NAMALWA (cell line): ENCODE results near the gene TNFAIP8L3.

ENCODE experiments used
- DNase-seq: peaks from one replicate; pipeline ENCODE4 v3.0.0-alpha.2; 2015; ENCODE audit warnings: low spot score

Gene TNFAIP8L3

DNA sequence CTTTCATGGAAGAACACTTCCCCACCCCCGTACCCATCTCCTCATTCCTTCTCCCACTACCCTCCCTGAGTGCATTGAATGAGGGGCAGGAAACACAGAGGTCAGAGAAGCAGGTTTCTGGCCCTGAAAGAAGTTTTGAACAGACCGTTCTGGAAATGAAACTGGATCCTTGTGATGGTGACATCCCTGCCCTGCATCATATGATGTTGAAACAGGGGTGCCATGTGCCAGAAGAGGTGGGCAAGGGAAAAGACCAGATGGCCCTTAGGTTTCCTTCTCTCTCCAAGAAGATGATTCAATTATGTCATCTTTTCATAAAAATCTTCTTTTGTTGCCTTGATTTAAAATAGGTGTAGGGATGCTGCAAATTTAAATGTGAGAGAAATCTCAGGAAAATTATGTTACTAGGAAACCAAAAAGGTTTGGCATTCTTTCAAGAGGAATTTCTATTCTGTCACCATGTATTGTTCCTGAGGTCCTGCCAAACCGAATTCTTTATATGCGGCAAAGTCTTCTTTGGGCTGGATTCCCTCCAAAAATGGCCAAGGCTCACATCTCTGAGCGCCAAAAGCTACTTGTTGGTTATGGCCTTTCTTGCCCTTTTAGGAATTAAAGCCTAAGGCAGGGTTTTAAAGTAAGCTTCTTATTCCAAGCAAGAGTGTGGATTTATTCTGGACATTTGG, 19.9 kb upstream of the TNFAIP8L3 start:
- no peak for DNase-seq

DNA sequence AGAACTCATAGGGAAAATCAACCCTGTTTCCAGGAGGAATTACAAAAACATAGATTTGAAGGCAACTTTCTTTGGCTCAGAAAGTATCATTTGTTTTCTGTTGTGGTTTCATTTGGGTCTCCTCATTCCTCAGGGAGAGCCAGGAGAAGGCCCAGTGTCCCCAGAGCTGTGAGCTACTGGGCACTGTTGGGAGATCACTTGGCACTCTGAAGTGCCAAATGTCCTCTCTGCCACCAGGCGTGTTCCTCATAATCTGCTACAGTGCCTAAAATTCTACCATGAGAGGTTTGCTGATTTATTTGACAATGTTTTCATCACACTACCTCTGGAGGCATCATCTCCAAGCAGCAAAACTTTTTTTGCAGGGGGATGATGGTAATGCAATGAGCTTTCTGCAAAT, 17.4 kb upstream of the TNFAIP8L3 start:
- no peak for DNase-seq

DNA sequence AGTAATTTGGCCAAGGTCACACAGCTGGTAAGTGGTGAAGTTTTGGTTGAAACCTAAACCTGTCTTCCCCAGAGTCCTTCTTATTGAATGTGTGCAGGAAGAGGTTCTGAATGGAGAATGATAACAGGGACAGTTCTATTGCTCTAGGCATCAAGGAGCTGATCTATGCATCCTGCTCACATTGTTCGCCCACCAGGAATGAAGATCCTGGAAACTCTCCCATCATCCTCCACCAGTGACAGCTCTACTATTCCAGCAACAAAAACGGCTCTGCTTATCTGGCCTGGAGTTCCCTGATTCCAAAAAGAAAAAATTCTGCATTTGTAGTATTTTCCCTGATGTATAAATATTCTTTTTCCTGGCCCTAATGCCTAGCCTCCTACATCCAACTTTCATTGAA, 16.4 kb upstream of the TNFAIP8L3 start:
- DNase-seq = no peak

DNA sequence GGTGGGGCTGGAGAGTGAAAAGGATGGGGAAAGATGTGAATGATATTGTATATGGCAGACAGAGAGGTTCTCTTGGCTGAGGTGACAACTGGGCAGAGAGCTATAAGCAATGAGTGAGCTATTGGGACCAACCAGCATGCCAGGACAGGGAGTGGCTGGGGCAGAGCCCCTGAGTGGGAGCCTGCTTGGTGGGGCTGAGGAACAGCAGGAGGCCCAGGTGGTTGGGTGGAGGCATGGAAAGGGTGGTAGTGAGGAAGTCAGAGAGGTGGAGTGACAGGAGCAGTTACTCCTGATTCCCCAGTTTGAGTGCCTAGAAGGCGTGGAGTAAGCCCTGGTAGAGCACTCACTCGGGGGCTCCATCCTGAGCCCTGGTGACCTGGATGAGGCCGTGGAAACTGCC, 15.5 kb upstream of the TNFAIP8L3 start:
- DNase-seq = no peak

DNA sequence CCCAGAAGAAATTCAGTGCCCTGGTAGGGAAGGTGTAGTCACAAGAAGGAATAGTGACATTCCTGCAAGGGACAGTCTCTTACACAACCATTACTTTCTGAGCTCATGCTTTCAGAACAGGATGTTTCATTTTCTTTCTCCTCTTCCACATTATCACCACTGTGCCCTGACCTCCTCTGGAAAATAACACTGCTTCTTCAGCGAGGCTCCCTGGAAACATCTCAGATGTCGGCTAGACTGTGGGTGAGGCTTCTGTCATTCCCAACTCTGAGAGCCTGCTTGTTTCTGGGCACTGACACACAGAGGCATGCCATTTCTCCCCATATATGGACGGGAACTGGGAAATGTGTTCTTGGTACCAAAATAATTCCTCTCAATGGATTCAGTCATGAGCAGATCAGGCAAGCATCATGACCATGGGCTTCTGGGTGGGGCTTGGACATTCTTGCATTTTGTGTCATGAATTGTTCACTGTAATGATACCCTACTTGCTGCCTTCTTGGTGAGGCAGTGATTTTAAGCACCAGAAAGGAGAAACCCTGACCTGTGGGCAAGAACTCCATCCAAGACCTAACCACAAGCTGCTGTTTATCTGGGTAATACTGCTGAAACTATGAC, 14.3 kb upstream of the TNFAIP8L3 start:
- no peak for DNase-seq

DNA sequence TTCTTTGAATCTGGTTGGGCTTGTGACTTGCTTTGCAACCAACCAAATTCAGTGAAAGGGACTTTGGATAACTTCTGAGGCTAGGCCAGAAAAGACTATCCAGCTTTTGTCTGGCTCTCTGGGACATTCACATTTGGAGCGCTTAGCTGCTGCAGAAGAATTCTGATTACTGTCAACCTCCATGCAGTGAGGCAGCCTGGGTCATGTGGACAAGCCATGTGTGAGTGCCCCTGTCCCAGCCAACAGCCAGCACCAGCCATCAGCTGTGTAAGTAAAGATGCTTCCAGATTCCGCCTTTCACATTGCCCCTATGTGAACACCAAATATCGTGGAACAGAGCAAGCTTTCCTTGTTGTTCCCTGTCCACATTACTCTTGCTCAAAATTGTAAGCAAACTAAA, 12.9 kb upstream of the TNFAIP8L3 start:
- DNase-seq = no peak

DNA sequence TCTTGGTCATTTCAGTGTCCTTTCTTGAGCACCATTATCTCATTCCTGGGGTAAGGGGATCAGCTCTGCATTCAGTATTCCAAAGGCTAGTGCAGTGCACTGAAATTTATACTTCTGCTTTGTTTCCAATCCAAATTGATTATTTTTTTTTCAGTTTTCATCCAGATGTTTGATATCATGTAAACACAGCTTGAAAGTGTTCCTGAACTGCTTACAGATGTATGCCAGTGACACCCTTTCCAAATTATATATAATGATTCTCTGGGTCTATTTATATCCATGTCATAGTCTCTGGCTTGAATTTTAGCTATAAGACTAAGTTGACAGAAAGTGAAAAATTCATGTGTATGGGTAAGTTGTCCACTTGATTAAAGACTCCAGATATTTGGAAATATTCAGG, 11.8 kb upstream of the TNFAIP8L3 start:
- DNase-seq = no peak

DNA sequence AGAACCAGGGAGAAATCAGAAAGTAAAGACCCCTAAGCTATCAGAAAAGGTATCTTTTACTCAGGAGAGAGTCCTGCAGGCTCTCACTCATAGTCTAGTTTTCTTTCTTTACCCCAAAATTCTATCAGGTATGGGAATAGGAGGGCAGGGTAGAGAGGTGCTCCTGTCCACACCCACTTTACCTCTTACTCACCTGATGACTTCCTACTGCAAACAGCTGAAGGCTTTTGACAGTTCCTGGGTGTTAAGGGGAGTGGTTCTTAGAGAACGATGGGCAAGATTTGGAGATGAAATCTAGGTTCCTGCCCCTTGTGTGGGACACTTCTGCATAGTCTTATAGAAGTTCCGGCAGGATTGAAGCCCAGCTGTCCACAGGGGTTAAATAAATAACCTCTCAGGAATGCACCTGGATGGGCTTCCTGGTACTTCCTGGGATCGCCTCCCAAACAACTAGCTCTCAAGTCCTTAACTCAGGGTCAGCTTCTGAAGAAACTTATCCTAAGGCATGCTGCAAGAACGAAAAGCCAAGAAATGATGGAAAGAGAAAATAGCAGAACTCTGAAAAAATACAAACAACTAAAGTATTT, 10.8 kb upstream of the TNFAIP8L3 start:
- DNase-seq = no peak

DNA sequence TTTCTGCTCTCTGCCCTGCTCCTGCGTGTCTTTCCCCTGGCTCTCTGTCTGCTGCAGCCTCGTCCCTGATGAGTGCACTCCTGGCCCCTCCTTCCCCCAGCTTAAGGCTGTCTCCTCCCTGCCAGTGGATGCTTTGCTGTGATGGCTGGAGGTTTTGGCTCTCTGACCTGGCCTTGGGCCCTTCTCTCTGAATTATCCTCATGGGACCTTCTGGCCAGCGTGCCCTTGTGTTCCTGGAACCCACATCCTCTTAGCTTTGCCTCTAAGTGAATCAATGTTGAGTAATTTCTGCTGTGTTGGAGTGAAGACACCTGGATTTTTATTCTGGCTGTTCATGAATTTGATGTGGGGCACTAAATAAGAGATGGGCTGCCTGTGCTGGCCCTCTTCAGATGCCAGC, 9.8 kb upstream of the TNFAIP8L3 start:
- DNase-seq = no peak

DNA sequence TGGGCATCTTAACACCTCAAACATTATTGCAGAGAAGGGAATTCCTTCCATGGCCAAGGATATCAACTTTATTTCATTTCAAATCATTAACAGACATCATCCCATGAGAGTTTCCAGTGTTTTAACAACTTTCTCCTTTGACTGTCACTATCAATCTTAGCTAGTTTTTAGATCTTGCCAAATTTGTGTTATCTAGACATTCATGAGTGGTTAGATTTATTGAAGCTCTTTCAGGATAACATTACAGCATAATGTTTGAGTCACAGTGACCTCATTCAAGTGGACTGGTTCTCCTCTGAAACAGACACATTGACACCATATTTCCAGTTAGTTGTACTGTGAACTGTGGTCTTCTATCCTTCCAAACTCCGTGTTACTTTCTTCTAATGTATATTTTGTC, 8.6 kb upstream of the TNFAIP8L3 start:
- DNase-seq = no peak

DNA sequence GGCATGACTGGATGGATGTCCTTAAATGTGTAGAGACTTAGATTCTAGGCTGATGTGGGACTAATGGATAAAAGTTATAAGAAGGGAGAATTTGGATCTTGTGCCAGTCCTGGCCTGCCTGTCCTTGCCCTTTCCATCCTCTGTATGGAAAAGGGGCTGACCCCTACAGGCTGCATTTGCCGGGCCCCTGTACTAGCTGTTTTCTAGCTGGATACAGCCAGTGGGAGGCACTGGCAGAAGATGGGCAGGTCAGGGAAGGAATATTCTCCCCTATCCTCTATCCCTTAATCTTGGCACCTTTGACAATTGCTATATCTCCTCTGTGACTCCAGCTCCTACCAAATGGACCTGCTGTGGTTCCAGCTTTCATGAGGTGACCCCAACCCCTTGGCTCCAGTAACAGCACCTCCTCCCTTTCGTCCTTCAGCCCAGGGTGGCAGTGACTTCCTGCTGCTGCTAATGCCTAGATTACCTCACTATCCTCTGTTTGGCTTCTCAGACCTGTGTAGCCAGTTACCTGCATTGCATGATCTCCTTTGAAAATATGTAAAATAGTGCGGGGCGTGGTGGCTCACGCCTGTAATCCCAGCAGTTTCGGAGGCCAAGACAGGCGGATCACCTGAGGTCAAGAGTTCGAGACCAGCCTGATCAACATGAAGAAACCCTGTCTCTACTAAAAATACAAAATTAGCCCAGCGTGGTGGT, 6.2 kb upstream of the TNFAIP8L3 start:
- no peak for DNase-seq

DNA sequence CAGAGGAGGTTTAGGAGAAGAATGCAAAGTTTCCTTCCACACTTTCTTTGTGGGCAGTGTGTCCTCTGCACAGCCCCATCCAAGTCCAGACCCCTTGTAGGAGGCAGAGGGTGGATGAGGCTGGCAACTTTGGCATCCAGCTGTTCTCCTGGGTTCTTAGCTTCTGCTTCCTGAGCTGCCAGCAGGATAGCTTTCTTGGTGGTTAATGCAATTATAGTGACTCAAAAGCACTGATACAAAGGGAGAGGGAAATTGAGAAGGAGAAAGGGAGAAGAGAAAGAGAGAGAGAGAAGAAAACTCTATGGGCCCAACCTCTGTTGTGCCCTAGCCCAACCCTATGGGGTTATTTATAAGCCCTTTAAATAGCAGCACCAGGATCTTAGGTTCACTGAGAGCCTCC, 4.5 kb upstream of the TNFAIP8L3 start:
- DNase-seq = no peak

DNA sequence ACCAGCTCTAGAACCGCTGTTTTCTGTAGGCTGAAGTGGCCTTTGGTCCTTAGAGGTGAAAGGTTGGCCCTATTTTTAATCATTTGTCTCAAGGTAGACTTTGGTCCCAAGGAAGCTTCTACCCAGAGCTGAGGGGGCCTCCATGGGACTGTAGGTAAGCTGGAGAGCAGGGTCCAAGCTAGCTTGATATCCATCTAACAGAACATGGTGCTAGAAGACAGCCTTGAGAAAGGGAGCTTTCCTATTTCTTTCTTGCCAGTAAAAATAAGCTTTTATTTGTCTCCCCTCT, 3.6 kb upstream of the TNFAIP8L3 start:
- DNase-seq = no peak

DNA sequence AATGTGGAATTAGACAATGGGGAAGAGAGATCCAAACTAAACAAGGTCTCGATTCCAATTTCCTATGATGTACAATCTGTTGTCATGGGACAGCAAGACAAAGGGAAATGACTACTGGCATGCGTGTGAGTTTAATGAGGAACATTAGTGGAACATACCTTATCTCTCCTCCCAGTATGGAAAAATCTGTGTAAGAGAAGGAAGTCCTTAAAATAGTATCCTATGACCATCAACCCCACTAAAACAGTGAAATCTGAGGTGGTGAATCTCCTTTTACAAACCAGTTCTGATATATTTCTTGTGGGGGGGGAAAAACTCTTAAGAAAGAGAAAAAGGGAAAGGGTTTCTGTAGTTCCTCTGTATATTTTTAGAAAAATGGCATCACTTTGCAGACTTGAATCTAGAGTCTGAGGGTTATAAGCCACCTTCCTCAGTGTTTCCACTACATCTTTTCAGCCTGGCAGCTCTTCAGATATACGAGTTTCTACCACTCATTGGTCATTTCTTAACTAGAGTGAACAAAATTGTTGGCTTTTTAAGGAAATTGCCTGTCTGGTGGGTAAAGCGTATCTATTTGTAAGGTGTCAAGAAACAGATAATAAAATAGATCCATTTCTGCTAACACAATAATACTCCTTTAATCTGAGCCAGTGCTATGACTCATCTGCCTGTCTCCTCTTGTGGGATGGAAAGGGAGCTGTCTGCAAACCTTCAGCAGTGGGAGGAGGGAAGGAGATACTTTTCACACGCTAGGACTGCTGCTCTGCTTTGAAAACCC, 3.0 kb upstream of the TNFAIP8L3 start:
- DNase-seq = no peak

DNA sequence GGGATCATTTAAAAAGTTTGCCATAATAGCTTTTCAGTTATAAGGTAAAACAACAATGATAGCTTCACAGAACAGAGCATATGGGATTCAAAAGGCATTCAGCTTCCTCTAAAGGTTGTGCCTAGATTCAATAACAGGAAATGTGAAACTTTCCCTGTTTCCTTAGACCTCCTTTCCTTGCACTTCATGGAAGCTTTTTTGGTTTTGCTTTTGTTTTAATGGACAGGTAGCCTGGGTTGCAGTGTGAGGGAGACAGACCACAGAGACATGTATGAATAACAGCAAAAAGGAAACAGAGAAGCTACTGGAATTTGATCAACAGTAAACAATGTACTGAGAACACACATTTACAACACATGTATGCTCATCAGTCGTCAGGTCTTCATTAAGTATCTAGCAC, 2.3 kb upstream of the TNFAIP8L3 start:
- no peak for DNase-seq

DNA sequence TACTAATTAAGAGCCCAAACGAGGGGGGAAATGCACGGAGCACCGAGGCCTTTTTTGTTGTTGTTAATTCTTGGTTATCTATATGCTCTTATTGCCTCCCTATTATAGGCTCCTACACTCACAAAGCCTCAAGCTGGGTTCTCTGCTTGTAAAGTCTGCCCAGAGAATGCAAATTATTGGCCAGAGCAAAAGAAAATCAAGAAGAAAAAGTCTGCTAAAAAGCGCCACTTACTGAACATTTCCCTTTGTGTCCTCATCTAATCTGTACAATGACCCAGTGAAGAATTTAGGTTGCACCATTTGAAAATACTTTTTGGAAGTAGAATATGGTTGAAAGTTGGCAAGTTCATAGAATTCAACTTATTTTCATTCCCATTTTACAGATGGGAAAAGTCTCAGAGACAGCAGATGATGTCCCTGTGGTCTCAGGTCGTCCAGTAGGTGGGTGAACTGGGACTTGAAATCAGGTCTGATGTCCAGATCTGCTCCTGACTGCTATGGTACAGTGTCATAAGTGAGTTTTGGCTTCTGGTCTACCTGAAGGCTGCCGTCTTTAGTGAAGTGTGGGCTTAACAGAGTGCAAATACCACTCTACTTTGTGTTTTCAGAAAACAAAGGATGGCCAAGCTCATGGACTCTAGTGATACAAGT, 1.1 kb upstream of the TNFAIP8L3 start:
- DNase-seq = no peak

DNA sequence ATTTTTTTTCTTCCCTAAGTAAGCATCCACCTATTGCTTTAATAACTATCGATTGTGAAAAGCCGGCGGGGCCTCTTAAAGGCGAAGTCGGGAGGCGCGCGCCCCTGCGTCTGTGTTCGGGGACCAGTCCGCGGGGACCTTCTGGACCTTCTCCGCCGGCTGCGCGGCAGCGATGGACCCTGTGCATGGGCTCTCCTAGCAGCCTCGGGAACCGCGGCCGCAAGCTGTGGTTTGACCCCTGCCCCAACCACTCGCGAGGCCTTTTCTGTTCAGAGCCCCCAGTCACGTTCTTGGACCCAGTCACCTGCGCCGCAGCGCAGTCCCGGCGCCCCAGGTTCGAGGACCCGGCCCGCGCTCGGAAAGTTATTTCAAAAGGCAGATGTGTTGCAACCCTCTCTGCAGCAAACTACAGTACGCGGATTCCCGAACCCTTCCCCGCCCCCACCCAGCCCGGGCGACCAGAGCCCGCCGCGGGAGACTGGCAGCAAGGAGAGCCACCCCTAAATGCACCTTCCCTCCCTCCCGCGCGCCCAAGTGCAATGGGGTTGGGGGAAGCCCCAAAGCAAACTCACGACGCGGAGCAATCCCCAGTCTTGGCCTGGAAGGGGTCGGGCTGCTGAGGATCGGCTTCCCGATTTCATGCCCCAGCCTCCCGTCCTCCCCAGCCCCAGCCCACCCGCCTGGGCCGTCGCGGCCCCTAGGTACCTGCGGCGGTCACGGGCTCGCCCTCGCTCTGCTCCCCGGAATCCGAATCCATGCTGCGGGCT, 684 bp downstream of the TNFAIP8L3 start:
- DNase-seq = no peak

DNA sequence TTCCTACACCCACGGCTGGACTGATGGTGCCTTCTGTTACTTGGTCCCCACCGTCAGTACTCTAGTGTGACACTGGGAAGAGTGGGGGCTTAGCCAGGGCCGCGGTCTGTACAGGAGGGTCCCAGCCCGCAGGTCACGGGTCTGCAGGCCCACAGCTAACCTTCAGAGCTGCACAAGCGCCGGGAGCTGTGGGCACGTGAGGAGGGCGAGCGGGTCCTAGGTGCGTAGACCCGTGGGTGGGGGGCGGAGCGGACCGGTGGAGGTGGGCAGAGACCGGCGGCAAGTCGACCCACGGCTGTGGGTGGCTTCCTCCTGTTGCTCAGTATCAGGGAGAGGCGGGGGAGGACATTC, 1.2 kb downstream of the TNFAIP8L3 start:
- no peak for DNase-seq

DNA sequence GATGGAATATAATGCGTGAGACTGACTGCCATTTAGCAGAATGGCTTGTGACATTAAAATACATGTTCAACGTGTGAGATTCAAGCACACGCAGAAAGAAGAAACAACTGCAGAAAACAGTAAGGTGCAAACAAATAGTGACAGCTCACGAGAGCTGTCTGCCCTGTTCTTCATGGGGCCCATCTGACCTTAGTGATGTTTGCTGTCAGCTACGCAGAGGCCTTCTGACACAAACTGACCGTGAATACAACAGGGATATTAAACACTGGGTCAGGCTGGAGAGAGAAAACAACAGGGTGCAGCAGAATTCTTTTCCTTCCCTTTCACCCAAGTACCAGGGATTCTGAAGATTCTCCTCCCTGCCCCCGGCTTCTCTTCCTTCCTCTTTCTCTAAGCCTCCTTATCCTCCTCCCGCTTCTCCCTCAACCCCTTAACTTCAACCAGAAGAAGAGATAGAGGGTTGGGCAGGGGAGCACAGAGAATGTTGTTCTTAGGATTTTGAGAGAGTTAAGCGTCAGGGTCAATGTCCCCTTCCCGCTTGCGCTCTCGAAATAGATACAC, 2.1 kb downstream of the TNFAIP8L3 start:
- no peak for DNase-seq

DNA sequence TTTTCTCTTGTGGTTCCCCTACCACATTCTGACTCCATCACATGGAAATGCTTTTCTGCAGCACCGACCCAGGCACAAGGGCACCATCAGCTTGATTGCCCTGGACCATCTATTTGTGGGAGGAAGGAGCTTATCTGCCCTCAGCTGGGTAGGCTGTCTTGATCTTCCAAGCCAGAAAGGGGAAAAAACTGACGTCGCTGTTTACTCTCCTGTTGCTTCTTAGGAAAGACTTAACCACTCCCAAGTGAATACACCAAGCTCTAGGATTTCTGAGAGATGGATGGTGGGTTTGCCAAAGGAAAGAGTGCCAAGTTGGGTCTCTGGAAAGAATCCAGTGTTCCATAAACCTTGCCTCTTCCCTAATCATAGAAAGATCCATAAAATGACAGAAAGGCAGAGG, 4.0 kb downstream of the TNFAIP8L3 start:
- no peak for DNase-seq
